GM18867 (cell line): Measurements from ENCODE around the gene OTOL1.
A peak's percentile ranks its signal among the peaks of the same experiment; 100 is the strongest.

Experiments
- ATAC-seq: cut with Tn5 transposase; IDR thresholded peaks from one replicate; pipeline ENCODE4 v1.9.1; 2021; ENCODE audit warnings: mild to moderate bottlenecking, moderate library complexity; ENCODE audit not compliant: unreplicated experiment

The OTOL1 gene

GRCh38 chr3:161496508-161496907 is at the start of gene OTOL1:
TSS of gene OTOL1 (plus strand) at chr3:161496808. CDS start at chr3:161496808, 0 bp downstream.
- ATAC-seq: no peak

- ATAC-seq: no peak
Measured at GRCh38 chr3:161449785-161450184, 46.8 kb upstream of the OTOL1 start.

- ATAC-seq: peak; percentile 72
Measured at GRCh38 chr3:161452179-161452578, 44.4 kb upstream of the OTOL1 start.

DNA sequence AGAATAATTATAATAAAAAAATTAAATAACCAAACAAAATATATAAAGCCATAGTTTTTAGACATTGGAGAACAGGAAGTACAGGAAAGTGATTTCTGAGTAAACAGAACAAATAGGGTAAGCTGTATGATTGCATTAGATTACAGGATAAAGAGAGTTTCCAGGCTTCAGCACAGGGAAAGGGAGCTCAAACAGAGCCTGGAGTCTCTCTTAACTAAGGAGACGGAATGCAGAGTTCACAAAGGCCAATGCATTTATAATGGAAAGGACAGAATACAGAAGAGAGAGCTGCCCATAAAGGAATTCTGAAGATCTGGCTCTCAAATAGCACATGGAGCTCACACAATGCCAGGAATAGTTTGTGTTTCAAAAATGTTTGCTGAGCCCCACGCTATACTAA is 42.0 kb upstream of the OTOL1 start:
- ATAC-seq: no peak

DNA sequence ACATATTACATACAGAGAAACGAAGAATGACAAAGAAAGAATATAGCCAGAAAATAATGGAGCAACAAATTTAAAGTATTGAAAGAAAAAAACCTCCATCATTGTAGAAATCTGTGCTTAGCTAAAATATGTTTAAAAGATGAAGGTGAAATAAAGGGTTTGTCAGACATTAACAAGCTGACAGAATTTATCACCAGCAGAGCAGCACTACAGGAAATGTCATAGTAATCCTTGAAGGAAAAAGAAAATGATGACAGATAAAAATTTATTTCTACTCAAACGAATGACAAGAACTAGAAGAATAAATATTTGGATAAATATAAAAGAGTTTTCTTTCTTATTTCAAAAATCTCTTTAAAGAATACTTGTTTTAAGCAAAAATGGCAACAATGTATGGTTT is 40.6 kb upstream of the OTOL1 start:
- ATAC-seq: no peak

DNA sequence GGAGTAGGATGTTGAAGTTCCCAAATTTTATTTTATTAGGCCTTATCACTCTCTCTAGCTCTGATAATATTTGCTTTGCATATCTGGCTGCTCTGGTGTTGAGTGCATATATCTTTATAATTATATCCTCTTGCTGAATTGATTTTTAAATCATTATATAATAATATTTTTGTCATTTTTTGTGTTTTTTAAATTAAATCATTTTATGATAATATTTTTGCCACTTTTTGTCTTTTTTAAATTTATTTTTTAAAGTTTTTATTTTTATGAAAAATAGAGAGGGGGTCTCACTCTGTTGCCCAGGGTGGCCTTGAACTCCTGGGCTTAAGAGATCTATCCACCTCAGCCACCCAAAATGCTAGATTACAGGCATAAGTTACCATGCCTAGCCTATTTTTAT is 34.5 kb upstream of the OTOL1 start:
- no peak for ATAC-seq

DNA sequence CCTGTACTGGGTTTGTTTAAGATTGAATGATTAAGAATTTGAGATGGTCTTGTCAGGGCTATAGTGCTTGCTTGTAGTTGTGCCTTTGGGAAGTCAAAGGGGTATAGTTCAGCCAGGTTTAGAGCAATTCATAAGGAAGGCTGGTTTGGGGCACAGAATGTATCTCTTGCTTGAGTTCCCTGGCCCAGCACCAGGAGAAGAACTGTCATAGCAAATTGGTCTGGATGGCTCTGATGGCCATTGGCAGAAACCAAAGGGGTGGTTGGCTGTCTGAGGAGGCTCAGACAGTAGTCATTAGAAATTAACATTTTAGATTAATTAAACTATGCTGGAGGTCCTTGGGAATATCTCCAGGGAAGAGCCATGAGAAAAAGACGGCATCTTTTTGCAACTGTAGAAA is 25.4 kb upstream of the OTOL1 start:
- no peak for ATAC-seq

DNA sequence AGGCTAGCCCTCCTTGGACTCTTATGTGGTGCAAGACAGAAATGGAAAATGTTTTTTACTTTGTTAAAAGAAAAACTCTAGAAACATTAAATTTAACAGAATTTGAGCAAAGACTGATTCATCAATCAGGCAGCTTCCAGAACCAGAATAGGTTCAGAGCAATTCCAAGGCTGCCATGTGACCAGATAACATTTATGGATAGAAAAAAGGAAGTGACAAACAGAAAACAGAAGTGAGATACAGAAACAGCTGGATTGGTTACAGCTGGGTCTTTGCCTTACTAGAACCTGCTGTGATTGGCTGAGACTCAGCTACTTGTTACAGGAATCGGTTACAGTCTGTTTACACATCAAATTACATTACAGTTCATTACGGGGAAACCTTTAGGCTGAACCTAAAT is 22.5 kb upstream of the OTOL1 start:
- ATAC-seq: no peak

DNA sequence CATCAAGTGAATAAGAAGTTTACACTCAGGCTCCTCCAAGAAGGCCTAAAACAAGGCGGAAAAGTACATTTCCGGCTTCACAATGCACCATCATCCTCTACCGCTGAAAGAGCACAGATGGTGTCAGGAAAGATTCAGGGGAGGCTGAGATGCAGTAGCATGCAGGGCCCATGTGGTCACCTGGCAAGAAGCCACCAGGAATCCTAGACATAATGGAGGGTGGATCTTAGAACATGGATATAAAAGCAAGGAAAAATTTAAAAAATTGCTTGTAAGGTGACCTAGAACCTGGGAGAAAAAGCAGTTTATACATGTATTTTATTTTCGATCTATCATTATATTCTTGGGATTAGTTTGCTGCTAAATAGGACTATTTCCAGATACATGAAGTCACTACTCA is 21.9 kb upstream of the OTOL1 start:
- ATAC-seq: no peak

GRCh38 chr3:161475206-161475605 is 21.4 kb upstream of the OTOL1 start:
- ATAC-seq: no peak

GRCh38 chr3:161475905-161476304 is 20.7 kb upstream of the OTOL1 start:
- ATAC-seq: no peak

GRCh38 chr3:161484226-161484625 is 12.4 kb upstream of the OTOL1 start:
- ATAC-seq: no peak

DNA sequence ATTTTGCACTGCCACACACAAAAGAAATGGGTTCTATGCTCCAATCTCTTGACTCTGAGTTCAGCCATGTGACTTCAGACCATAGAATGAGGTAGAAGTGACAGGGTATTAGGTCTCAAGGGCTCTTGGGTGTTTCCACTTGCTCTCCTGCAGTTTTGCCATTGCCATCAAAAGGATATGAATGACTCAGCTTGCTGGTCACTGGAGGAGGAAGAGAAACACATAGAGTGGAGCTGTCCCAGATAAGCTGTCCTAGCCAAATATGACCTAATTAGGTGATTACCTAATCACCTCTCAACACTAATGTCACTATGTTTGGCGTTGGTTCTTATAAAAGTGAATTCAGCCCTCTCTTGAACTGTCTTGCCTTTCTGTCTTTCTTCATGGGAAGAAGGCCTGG is 8.3 kb upstream of the OTOL1 start:
- ATAC-seq: peak; percentile 45

- peak; percentile 98 for ATAC-seq
Measured at GRCh38 chr3:161489395-161489794, 7.2 kb upstream of the OTOL1 start.

GRCh38 chr3:161490845-161491244 is 5.8 kb upstream of the OTOL1 start:
- peak; percentile 44 for ATAC-seq

- ATAC-seq: no peak
Measured at GRCh38 chr3:161498259-161498921, 1.8 kb downstream of the OTOL1 start.

GRCh38 chr3:161500068-161500796 is 3.6 kb downstream of the OTOL1 start:
- ATAC-seq: no peak

- no peak for ATAC-seq
Measured at GRCh38 chr3:161503271-161503670, 6.7 kb downstream of the OTOL1 start.

DNA sequence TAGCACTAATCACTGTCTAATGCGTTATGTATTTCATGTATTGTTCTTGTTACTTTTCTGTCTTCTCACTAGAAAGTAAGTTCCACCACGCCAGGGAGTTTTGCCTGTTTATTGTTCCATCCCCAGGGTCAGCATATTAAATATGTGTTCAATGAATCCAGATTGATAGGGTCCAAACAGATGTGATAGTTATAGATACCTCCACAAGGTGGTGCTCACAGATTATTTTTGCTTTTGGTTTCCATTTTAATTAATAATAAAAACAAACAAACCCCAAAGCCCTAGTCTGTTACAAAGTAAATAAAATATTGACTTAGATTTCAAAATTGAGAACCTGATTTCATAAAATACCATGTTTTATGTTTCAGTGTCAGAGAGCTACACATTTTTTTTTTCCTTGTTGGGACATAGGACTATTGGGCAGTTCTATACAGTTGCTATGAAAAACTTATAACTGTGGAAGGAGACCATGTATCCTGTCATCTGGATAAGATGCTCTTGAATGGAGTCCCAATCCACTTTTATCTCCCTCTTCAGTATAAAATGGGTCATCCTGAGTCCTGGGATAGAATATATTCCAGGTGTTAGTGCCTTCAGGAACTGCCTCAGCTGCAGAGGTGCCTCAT is 12.4 kb downstream of the OTOL1 start:
- peak; percentile 88 for ATAC-seq

DNA sequence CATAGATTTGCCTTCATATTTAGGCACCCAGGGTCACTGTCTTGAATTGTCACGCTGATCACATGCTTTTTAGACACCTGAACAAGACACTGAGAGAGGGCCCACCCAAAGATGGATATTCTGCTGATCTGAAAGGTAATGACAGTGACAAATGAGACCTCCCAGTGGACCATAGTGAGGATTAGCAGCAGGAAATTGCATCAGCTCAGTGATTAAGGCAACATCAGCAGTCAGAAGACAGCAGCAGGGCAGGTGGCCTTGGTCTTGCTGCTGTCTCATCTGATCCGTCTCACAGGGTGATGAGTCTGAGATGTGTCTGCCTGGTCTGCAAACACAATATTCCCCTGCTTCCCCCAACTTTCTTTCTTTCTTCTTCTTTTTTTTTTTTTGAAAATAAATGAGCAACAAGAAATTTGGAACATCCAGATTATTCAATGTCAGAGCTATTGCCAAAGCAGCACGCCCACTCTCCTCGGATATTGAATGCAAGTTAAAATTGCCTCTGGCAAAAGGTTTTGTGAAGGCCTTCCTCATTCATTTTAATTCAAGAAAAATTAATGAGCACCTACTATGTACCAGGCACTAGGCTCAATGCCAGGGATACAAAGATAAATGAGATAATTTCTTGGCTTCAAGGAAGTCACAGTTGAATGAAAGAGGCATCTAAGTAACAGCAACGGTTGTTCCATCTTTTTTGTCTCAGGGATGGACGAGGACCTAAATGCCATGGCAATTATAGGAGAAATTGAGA is 14.1 kb downstream of the OTOL1 start:
- no peak for ATAC-seq

- ATAC-seq: no peak
Measured at GRCh38 chr3:161523916-161524315, 27.3 kb downstream of the OTOL1 start.
